ENCODE results near the gene TMEM108.

The TMEM108 gene

DNA sequence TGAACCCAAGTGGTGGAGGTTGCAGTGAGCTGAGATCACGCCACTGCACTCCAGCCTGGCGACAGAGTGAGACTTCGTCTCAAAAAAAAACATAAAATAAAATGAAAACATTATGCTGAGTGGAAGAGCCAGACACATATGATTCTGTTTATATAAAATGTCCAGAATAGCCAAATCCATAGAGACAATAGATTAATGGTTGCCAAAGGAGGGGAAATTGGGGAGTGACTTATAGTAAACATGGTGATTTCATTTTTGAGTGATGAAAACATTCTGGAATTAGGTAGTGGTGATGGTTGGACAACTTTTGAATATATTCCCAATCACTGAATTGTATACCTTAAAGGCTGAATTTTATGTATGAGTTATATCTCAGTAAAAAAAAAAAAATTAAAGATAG is 189.6 kb downstream of the TMEM108 start:
- no peak overlapping the region for H3K4me3 ChIP-seq (ENCODE audit: extremely low read depth, insufficient read depth, low read length, poor library complexity, severe bottlenecking)
- WGBS, 2 experiments (ENCODE audit: insufficient coverage in 2 of 2) = no CpG with 5 or more reads among the region's 3 CpGs
- H3K36me3 ChIP-seq (ENCODE audit: control insufficient read depth, insufficient read depth, low read length) = no peaks in the 10 kb centered on the region
- H3K27ac ChIP-seq (ENCODE audit: low read depth, low read length, severe bottlenecking) = no peak overlapping the region
- H3K9me3 ChIP-seq (ENCODE audit: control insufficient read depth, low read length) = peaks cover 4% of the 10 kb centered on the region
- no peaks in the 10 kb centered on the region for H3K4me1 ChIP-seq (ENCODE audit: control insufficient read depth, insufficient read depth, low read length, poor library complexity, severe bottlenecking)

DNA sequence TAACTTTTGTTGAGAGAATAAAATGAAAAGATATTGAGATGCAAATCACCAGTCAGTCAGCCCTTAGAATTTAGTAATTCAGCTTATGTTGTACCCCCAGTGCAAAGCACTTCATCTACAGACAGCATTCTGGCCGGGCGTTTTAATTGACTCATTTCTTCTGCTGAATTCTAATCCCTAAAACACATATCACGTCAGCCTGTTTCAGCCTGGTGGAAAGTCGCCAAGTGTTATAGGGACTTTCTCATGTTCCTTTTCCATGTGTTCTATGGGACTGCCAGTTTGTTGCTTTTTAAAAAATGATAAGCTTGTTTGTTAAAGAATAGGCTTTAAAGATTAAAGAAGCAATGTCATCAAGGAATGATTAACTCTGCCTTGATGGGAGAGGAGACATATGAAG is 192.0 kb downstream of the TMEM108 start:
- H3K9me3 ChIP-seq (ENCODE audit: control insufficient read depth, low read length) = no peaks in the 10 kb centered on the region
- no peaks in the 10 kb centered on the region for H3K4me1 ChIP-seq (ENCODE audit: control insufficient read depth, insufficient read depth, low read length, poor library complexity, severe bottlenecking)
- WGBS, 2 experiments (ENCODE audit: insufficient coverage in 2 of 2) = 80 to 100% methylated on average over 1 to 2 of the region's 4 CpGs
- no peak overlapping the region for H3K27ac ChIP-seq (ENCODE audit: low read depth, low read length, severe bottlenecking)
- H3K4me3 ChIP-seq (ENCODE audit: extremely low read depth, insufficient read depth, low read length, poor library complexity, severe bottlenecking) = no peak overlapping the region
- H3K36me3 ChIP-seq (ENCODE audit: control insufficient read depth, insufficient read depth, low read length) = no peaks in the 10 kb centered on the region

DNA sequence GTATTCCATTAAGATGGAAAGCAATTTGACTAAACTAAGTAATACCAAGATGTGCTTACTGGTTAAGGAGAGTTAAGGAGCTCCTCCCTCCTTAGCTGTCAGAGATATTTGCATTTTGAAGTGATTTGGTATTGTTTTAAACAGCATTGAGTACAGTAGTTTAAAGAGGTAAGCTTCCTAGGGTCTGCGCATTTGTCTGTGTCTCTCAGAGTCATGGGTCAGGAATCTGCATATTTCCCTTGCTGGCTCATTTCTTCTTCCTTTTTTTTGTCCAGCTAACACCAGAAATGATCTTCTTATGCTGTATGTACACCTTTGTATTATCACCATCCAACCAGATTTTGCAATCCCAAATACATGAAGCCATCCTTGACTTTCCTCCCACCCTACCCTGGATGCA is 198.7 kb downstream of the TMEM108 start:
- no peak overlapping the region for H3K4me3 ChIP-seq (ENCODE audit: extremely low read depth, insufficient read depth, low read length, poor library complexity, severe bottlenecking)
- 88 to 89% methylated on average over 1 of the region's 1 CpG for whole genome bisulfite sequencing, 2 experiments (ENCODE audit: insufficient coverage in 2 of 2)

DNA sequence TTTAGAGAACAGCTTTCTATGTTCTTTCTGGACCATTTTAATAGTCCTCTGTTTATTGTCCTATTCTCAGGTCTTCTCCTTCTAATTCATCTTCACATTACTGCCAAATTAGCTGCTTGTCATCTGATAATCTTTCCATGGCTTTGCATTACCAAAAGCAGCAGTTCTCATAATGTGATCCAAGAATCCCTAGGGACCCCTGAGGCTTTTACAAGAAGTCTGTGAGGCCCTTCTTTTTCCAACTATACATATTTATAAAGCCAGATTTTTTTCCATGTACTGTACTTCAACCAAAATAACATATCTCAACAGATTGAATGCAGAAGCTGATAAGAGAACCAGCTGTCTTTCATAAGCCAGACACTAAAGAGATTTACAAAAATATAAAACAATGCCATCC is 199.2 kb downstream of the TMEM108 start:
- no peak overlapping the region for H3K27ac ChIP-seq (ENCODE audit: low read depth, low read length, severe bottlenecking)
- H3K4me3 ChIP-seq (ENCODE audit: extremely low read depth, insufficient read depth, low read length, poor library complexity, severe bottlenecking) = no peak overlapping the region
- H3K4me1 ChIP-seq (ENCODE audit: control insufficient read depth, insufficient read depth, low read length, poor library complexity, severe bottlenecking) = no peaks in the 10 kb centered on the region
- no peaks in the 10 kb centered on the region for H3K9me3 ChIP-seq (ENCODE audit: control insufficient read depth, low read length)
- no peaks in the 10 kb centered on the region for H3K36me3 ChIP-seq (ENCODE audit: control insufficient read depth, insufficient read depth, low read length)

More for the DNA sequence above, 198.7 kb downstream of the TMEM108 start:
- Histone ChIP-seq H3K36me3 (ENCODE audit: control insufficient read depth, insufficient read depth, low read length) (no peaks in the 10 kb centered on the region), H3K9me3 (ENCODE audit: control insufficient read depth, low read length) (no peaks in the 10 kb centered on the region), H3K27ac (ENCODE audit: low read depth, low read length, severe bottlenecking) (no peak overlapping the region), H3K4me1 (ENCODE audit: control insufficient read depth, insufficient read depth, low read length, poor library complexity, severe bottlenecking) (no peaks in the 10 kb centered on the region)

DNA sequence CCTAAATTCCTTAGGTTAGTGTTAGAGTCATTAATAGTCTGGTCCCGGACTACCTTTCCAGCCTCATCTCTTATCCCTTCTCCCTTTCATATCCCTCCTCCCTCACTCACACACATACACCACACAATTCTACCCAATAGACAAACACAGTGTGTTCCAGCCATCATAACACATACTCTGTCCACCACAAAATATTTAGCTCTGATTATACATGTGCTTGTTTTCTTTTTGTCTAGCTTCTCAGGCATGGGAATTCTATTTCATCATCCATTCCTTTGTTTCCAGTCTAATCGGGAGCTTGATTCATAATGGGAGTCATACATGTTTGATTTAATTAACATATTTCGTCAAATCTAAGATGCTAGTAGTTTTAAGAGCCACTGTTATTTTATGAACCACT is 199.8 kb downstream of the TMEM108 start:
- no peaks in the 10 kb centered on the region for H3K4me1 ChIP-seq (ENCODE audit: control insufficient read depth, insufficient read depth, low read length, poor library complexity, severe bottlenecking)
- H3K4me3 ChIP-seq (ENCODE audit: extremely low read depth, insufficient read depth, low read length, poor library complexity, severe bottlenecking) = no peak overlapping the region
- no peaks in the 10 kb centered on the region for H3K9me3 ChIP-seq (ENCODE audit: control insufficient read depth, low read length)
- no peaks in the 10 kb centered on the region for H3K36me3 ChIP-seq (ENCODE audit: control insufficient read depth, insufficient read depth, low read length)
- no peak overlapping the region for H3K27ac ChIP-seq (ENCODE audit: low read depth, low read length, severe bottlenecking)
- WGBS, 2 experiments (ENCODE audit: insufficient coverage in 2 of 2) = 100% methylated on average over 1 of the region's 3 CpGs; no CpG with 5 or more reads in 1 of the 2 experiments

DNA sequence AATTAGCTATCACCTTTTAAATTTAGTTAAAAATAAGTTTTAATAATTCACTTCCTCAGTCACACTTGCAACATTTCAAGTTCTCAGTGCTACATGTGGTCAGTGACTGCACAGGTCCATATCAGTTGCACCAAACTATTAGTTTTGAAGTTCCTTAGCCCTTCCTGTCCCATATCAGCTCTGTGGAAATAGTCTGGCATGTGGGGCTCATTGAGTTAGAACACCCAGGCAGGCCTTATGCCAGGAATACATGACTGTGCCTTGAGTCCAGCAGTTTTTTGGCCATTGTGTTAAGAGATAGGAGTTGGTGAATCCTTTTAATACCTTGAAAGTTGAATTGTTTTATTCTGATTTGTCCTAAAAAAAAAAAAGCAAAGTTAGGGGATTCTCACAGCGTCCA is 207.9 kb downstream of the TMEM108 start:
- 88 to 100% methylated on average over 1 of the region's 1 CpG for WGBS, 2 experiments (ENCODE audit: insufficient coverage in 2 of 2)

DNA sequence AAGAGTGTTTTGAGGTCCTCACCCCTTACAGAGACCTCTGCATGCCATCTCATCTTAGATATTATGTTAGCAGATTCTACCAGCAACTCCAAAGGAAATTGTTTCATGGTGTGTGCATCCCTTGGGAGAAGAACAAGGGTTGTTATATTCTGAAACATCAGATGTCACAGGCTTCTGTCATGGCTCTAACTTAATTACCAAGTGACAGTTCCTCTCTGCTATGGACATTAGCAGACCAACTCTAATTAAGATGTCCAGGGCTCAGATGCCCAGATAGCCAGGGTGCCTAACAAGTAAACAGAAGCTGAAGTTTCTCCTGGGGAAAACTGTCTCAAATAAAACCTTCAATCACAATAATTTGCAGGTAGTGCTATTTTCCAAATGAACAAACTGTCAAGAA is 208.6 kb downstream of the TMEM108 start:
- H3K9me3 ChIP-seq (ENCODE audit: control insufficient read depth, low read length) = no peaks in the 10 kb centered on the region
- no peaks in the 10 kb centered on the region for H3K4me1 ChIP-seq (ENCODE audit: control insufficient read depth, insufficient read depth, low read length, poor library complexity, severe bottlenecking)
- H3K36me3 ChIP-seq (ENCODE audit: control insufficient read depth, insufficient read depth, low read length) = no peaks in the 10 kb centered on the region
- H3K27ac ChIP-seq (ENCODE audit: low read depth, low read length, severe bottlenecking) = no peak overlapping the region
- H3K4me3 ChIP-seq (ENCODE audit: extremely low read depth, insufficient read depth, low read length, poor library complexity, severe bottlenecking) = no peak overlapping the region

More for the DNA sequence above, 207.9 kb downstream of the TMEM108 start:
- Histone ChIP-seq H3K4me3 (ENCODE audit: extremely low read depth, insufficient read depth, low read length, poor library complexity, severe bottlenecking) (no peak overlapping the region), H3K9me3 (ENCODE audit: control insufficient read depth, low read length) (no peaks in the 10 kb centered on the region), H3K36me3 (ENCODE audit: control insufficient read depth, insufficient read depth, low read length) (no peaks in the 10 kb centered on the region), H3K27ac (ENCODE audit: low read depth, low read length, severe bottlenecking) (no peak overlapping the region), H3K4me1 (ENCODE audit: control insufficient read depth, insufficient read depth, low read length, poor library complexity, severe bottlenecking) (no peaks in the 10 kb centered on the region)

DNA sequence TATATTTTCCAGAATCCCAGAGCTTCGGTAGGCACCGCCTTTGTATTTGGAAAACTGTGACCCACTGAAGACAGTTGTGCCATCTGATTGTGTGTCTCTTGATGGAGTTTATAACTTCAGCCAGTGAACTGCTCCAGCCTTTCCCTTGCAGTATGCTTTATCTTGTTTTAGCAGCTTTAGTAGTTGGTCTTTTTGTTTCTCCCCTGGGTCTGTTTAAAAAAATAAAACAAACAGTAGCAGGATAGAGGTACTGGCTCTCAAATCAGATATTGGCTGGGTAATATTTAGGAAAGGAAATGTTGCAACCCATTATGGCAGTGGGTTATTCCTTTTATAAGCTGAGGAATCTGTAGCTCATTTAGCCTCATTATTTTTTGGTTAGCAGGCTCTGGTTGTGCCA is 210.2 kb downstream of the TMEM108 start:
- Histone ChIP-seq H3K27ac (ENCODE audit: low read depth, low read length, severe bottlenecking) (no peak overlapping the region), H3K9me3 (ENCODE audit: control insufficient read depth, low read length) (no peaks in the 10 kb centered on the region), H3K4me1 (ENCODE audit: control insufficient read depth, insufficient read depth, low read length, poor library complexity, severe bottlenecking) (no peaks in the 10 kb centered on the region), H3K4me3 (ENCODE audit: extremely low read depth, insufficient read depth, low read length, poor library complexity, severe bottlenecking) (no peak overlapping the region), H3K36me3 (ENCODE audit: control insufficient read depth, insufficient read depth, low read length) (no peaks in the 10 kb centered on the region)
- no CpG with 5 or more reads among the region's 2 CpGs for WGBS, 2 experiments (ENCODE audit: insufficient coverage in 2 of 2)

DNA sequence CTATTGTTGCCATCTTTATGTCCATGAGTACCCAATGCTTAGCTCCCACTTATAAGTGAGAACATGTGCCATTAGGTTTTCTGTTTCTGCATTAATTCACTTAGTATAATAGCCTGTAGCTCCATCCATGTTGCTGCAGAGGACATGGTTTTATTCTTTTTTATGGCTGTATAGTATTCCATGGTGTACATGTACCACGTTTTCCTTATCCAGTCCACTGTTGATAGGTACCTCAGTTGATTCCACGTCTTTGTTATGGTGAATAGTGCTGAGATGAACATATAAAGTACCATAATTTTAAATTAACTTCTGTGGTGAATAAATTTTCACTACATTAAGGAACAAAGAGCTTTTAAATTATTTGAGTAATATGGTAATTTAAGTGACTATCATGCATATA is 211.3 kb downstream of the TMEM108 start:
- WGBS, 2 experiments (ENCODE audit: insufficient coverage in 2 of 2) = no CpG with 5 or more reads among the region's 2 CpGs
- H3K4me1 ChIP-seq (ENCODE audit: control insufficient read depth, insufficient read depth, low read length, poor library complexity, severe bottlenecking) = no peaks in the 10 kb centered on the region
- no peaks in the 10 kb centered on the region for H3K9me3 ChIP-seq (ENCODE audit: control insufficient read depth, low read length)

DNA sequence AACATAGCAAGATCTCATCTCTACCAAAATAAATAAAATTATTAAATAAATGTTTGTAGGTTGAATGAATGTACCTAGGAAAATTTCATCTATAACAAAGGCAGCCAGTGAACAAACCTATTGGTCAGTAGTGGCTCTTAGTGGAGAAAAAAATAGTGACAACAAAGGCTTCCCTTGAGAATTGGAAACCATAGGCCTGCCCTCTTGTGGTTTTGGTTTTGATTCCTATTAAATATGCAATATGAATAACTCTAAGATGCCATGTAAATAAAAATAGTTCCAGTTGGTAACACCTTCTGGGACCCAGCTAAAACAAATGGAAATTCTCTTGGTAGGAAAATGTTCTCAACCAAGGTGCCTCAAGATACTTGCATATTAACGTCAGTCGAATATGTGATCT is 216.0 kb downstream of the TMEM108 start:
- no CpG with 5 or more reads among the region's 2 CpGs for whole genome bisulfite sequencing, 2 experiments (ENCODE audit: insufficient coverage in 2 of 2)
- H3K4me1 ChIP-seq (ENCODE audit: control insufficient read depth, insufficient read depth, low read length, poor library complexity, severe bottlenecking) = peaks cover 4% of the 10 kb centered on the region
- no peak overlapping the region for H3K4me3 ChIP-seq (ENCODE audit: extremely low read depth, insufficient read depth, low read length, poor library complexity, severe bottlenecking)
- H3K36me3 ChIP-seq (ENCODE audit: control insufficient read depth, insufficient read depth, low read length) = no peaks in the 10 kb centered on the region
- H3K27ac ChIP-seq (ENCODE audit: low read depth, low read length, severe bottlenecking) = no peak overlapping the region
- no peaks in the 10 kb centered on the region for H3K9me3 ChIP-seq (ENCODE audit: control insufficient read depth, low read length)

More for the DNA sequence above, 211.3 kb downstream of the TMEM108 start:
- Histone ChIP-seq H3K4me3 (ENCODE audit: extremely low read depth, insufficient read depth, low read length, poor library complexity, severe bottlenecking) (no peak overlapping the region), H3K36me3 (ENCODE audit: control insufficient read depth, insufficient read depth, low read length) (no peaks in the 10 kb centered on the region), H3K27ac (ENCODE audit: low read depth, low read length, severe bottlenecking) (no peak overlapping the region)

DNA sequence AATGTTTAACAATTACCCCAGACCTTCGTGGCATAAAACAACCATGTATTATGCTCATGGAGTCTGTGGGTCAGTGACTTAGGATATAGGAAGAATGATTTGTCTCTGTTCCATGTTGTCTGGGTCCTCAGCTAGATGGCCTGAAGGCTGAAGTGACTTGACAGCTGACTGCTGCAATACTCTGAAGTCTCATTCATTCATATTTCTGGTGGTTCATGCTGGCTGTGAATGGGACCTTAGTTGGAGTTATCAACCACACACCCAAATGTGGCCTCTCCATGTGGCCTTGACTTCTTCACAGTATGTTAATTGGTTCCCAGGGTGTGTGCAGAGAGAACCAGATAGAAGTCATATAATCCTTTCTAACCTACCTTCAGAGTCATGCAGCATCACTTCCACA is 216.5 kb downstream of the TMEM108 start:
- Histone ChIP-seq H3K4me1 (ENCODE audit: control insufficient read depth, insufficient read depth, low read length, poor library complexity, severe bottlenecking) (peaks cover 4% of the 10 kb centered on the region), H3K36me3 (ENCODE audit: control insufficient read depth, insufficient read depth, low read length) (no peaks in the 10 kb centered on the region)
- no CpG with 5 or more reads among the region's 1 CpG for WGBS, 2 experiments (ENCODE audit: insufficient coverage in 2 of 2)

More for the DNA sequence above, 216.5 kb downstream of the TMEM108 start:
- no peak overlapping the region for H3K4me3 ChIP-seq (ENCODE audit: extremely low read depth, insufficient read depth, low read length, poor library complexity, severe bottlenecking)
- no peak overlapping the region for H3K27ac ChIP-seq (ENCODE audit: low read depth, low read length, severe bottlenecking)
- no peaks in the 10 kb centered on the region for H3K9me3 ChIP-seq (ENCODE audit: control insufficient read depth, low read length)
